Breast epithelium (tissue), 4 donors: Measurements from ENCODE around the gene QSER1. TPM values are rescaled to one million over a fixed set of nuclear protein-coding genes. Genes with fewer than 3 reads are reported as not detected.

Experiments used
- DNase-seq, 2 donors: peaks; one replicate each; pipeline ENCODE4 v3.0.0-alpha.2; 2019; ENCODE audit warnings: low spot score in 2 of 2
- H3K27ac ChIP-seq, 2 donors: fragments of 200-600 bp; sonication (generic) in 1 of 2; one replicate each; pipeline ENCODE4 v1.5.1; 2016 to 2019; ENCODE audit warnings: mild to moderate bottlenecking in 1 of 2
- H3K27me3 ChIP-seq, 2 donors: fragments of 200-600 bp; sonication (generic) in 1 of 2; one replicate each; pipeline versions ENCODE4 v1.5.1 to v1.6.0; 2017 to 2019; ENCODE audit warnings: control low read depth in 1 of 2, mild to moderate bottlenecking in 1 of 2
- H3K36me3 ChIP-seq: fragments of 200-600 bp; one replicate; pipeline ENCODE4 v1.5.1; 2019
- H3K4me1 ChIP-seq, 2 donors: fragments of 200-600 bp; sonication (generic); one replicate each; pipeline ENCODE4 v1.5.1; 2016 to 2019; ENCODE audit warnings: control low read depth in 1 of 2
- H3K4me3 ChIP-seq, 3 donors: fragments of 200-600 bp; sonication (generic); 1 replicate in 2 of 3; 2 replicates in 1 of 3; pipeline ENCODE4 v1.5.1; 2016 to 2019; ENCODE audit warnings: mild to moderate bottlenecking in 3 of 3, moderate library complexity in 2 of 3
- H3K9me3 ChIP-seq, 2 donors: fragments of 200-600 bp; sonication (generic) in 1 of 2; one replicate each; pipeline ENCODE4 v1.5.1; 2016 to 2019; ENCODE audit warnings: control low read depth in 1 of 2
- POLR2A ChIP-seq: fragments of 450-650 bp; IDR thresholded peaks from one replicate; pipeline ENCODE4 v1.6.1; 2016; ENCODE audit warnings: antibody characterized with exemption, mild to moderate bottlenecking, moderate library complexity
- POLR2AphosphoS5 ChIP-seq, 3 donors: sonication (generic); formaldehyde crosslinking; IDR thresholded peaks; one replicate each; pipeline ENCODE4 v1.6.1; 2017; ENCODE audit warnings: antibody characterized with exemption in 3 of 3
- intact Hi-C: fragments of 100-400 bp; cut with DNase I; formaldehyde crosslinking; loops from one replicate; pipeline ENCODE4 v1.15.1; 2023; ENCODE audit warnings: low total_unique reads
- total RNA-seq, 3 donors: library from RNA; depleted of rRNA; stranded (reverse); fragments of >200 nt; gene quantifications; one replicate each; pipeline ENCODE4 v1.1.0, GENCODE V29; 2016
- TF ChIP-seq, protein P1 (sequence below), 3 donors: fragments of 450-650 bp; IDR thresholded peaks; one replicate each; pipeline ENCODE4 v1.5.1; 2016 to 2017; ENCODE audit warnings: antibody characterized with exemption in 3 of 3, mild to moderate bottlenecking in 3 of 3, moderate library complexity in 3 of 3

QSER1 gene
- total RNA-seq, 3 donors from 2014 or later: 34.4 to 55.3 (median 40.6) TPM

DNA sequence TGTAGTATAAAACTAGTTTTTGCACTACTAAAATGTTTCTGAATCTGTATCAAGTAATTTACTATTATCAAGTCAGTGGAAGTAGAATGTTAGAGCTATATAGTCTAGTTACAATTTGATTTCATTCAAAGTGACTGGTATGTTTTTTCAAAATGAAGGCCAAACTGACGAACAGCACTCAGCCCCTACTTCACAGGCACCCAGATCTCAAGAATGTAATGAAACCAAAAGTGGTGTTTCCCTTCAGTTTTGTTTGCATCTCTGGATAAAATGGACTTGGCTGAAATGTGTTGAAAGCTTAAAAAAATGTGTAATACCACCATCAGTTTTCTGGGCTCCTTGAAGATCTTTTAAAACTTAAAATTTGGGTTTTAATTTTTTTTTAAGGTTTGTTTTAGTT is 46.4 kb downstream of the QSER1 start:
- TF ChIP-seq POLR2A (no peak), POLR2AphosphoS5 (IDR thresholded peaks at IDR 0.05) (no peak)
- TF ChIP-seq, protein P1, sequence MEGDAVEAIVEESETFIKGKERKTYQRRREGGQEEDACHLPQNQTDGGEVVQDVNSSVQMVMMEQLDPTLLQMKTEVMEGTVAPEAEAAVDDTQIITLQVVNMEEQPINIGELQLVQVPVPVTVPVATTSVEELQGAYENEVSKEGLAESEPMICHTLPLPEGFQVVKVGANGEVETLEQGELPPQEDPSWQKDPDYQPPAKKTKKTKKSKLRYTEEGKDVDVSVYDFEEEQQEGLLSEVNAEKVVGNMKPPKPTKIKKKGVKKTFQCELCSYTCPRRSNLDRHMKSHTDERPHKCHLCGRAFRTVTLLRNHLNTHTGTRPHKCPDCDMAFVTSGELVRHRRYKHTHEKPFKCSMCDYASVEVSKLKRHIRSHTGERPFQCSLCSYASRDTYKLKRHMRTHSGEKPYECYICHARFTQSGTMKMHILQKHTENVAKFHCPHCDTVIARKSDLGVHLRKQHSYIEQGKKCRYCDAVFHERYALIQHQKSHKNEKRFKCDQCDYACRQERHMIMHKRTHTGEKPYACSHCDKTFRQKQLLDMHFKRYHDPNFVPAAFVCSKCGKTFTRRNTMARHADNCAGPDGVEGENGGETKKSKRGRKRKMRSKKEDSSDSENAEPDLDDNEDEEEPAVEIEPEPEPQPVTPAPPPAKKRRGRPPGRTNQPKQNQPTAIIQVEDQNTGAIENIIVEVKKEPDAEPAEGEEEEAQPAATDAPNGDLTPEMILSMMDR (IDR thresholded peaks at IDR 0.05): no peak
- H3K27me3 ChIP-seq: no peaks in the 10 kb centered on the region
- no peaks in the 10 kb centered on the region for H3K4me1 ChIP-seq
- H3K4me3 ChIP-seq: no peak overlapping the region
- H3K36me3 ChIP-seq: no peaks in the 10 kb centered on the region
- no peak overlapping the region for H3K27ac ChIP-seq
- intact Hi-C loops: no loop called here
- no peak for DNase-seq
- H3K9me3 ChIP-seq: no peaks in the 10 kb centered on the region

DNA sequence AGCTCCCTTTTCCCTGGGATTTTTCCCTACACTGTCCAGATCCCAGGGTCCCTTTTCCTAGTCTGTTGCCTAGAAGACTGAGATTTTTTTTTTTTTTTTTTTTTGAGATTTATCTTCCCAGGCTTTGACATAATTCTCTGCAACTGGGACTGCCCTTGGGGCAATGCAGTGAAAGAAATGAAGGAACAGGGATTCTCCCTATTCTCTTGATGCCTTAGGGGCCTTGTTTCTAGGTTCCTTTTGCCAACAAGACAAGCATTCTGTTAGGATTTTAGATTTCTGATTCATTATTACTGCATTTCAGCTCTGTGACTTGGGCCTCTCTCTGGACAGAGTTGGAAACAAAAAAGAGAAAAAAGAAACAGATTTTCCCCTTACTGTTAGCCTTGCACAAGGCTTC is 47.3 kb downstream of the QSER1 start:
- TF ChIP-seq POLR2A (no peak), POLR2AphosphoS5 (IDR thresholded peaks at IDR 0.05) (no peak)
- TF ChIP-seq, protein P1 (IDR thresholded peaks at IDR 0.05): no peak
- Histone ChIP-seq H3K4me1 (no peaks in the 10 kb centered on the region), H3K27ac (no peak overlapping the region), H3K4me3 (no peak overlapping the region), H3K27me3 (no peaks in the 10 kb centered on the region), H3K36me3 (no peaks in the 10 kb centered on the region), H3K9me3 (no peaks in the 10 kb centered on the region)
- intact Hi-C loops: no loop called here
- no peak for DNase-seq

DNA sequence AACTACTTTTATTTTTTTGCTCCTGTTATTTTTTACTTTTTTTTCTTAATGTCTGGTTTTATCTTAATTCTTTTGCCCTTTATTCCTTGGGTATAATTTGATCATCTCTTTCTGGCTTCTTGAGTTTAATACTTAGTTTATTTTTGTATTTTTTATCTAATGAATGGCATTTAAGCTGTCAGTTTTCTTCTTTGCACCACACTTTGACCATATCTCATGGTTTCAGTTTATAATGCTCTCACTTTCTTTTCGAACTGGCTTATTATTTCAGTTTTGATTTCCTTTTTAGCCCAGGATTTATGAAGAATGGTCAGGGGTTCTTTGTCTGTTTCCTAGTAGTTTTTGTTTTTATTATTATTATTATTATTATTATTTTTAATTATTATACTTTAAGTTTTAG is 48.3 kb downstream of the QSER1 start:
- H3K9me3 ChIP-seq: no peaks in the 10 kb centered on the region
- H3K4me1 ChIP-seq: no peaks in the 10 kb centered on the region
- intact Hi-C loops: no loop called here
- no peaks in the 10 kb centered on the region for H3K36me3 ChIP-seq
- DNase-seq: no peak
- no peak overlapping the region for H3K4me3 ChIP-seq
- no peaks in the 10 kb centered on the region for H3K27me3 ChIP-seq
- no peak for TF ChIP-seq POLR2AphosphoS5 (IDR thresholded peaks at IDR 0.05)
- TF ChIP-seq POLR2A: no peak
- H3K27ac ChIP-seq: no peak overlapping the region

DNA sequence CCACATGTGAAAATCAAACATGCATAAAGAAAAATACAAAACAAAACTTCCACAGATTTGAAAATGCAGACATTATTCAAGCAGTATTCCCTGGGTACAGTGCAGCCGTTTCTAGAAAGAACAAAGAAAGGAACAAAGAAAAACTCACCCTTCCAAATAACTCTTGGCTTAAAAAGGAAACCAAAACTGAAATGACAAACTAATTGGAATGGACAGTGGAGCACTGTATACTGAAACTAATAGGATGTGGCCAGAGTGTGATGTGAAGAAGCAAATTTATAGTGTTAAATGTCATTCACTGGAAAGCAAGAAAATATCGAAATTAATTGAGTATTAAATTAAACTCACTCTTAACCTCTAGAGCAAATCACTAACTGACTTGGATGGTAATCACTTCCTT is 55.4 kb downstream of the QSER1 start:
- intact Hi-C loops: no loop called here
- TF ChIP-seq POLR2A: no peak
- no peak for TF ChIP-seq POLR2AphosphoS5 (IDR thresholded peaks at IDR 0.05)
- TF ChIP-seq, protein P1 (IDR thresholded peaks at IDR 0.05): no peak
- Histone ChIP-seq H3K27me3 (no peaks in the 10 kb centered on the region), H3K36me3 (no peaks in the 10 kb centered on the region), H3K4me3 (no peak overlapping the region), H3K4me1 (no peaks in the 10 kb centered on the region), H3K27ac (no peak overlapping the region), H3K9me3 (no peaks in the 10 kb centered on the region)
- no peak for DNase-seq

DNA sequence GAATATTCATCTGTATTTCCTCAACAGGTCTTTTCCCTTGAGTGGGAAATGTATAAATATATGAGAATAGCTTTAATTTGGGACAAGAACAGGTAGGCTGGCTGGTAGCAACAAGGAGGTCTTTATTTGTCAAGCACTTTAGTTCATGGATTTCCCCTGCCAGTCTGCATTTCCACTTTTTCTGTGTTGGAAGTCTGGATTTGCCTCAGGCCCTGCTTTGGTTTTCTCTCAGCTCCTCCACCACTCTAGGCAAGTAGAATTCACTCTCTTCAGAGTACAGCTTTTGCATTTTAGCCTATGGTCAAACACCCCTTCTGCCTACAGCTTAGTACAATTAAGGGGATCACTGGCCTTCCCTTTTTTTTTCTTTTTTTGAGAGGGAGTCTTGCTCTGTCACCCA is 57.1 kb downstream of the QSER1 start:
- Histone ChIP-seq H3K9me3 (no peaks in the 10 kb centered on the region), H3K27ac (no peak overlapping the region), H3K4me1 (no peaks in the 10 kb centered on the region), H3K27me3 (no peaks in the 10 kb centered on the region), H3K4me3 (no peak overlapping the region), H3K36me3 (peaks cover 4% of the 10 kb centered on the region)
- no peak for DNase-seq
- TF ChIP-seq POLR2A: no peak
- TF ChIP-seq POLR2AphosphoS5 (IDR thresholded peaks at IDR 0.05): no peak
- TF ChIP-seq, protein P1 (IDR thresholded peaks at IDR 0.05): no peak
- intact Hi-C loops: no loop called here

DNA sequence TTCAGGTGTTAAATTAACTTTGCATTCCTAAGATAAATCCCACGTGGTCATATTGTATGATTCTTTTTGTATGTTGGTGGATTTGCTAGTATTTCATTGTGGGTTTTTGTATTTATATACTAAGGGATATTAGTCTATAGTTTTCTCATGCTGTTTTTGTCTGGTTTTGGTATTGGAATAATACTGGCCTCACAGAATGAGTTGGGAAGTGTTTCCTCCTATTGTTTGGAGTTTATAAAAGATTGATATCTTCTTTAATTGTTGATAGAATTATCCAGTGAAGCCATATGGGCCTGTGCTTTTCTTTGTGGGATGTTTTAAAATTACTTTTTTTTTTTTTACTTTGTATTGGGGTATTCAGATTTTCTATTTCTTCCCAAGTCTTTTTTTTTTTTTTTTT is 59.8 kb downstream of the QSER1 start:
- TF ChIP-seq POLR2AphosphoS5 (IDR thresholded peaks at IDR 0.05) (no peak), POLR2A (no peak)
- Histone ChIP-seq H3K9me3 (no peaks in the 10 kb centered on the region), H3K4me1 (no peaks in the 10 kb centered on the region), H3K27me3 (no peaks in the 10 kb centered on the region), H3K27ac (no peak overlapping the region), H3K4me3 (no peak overlapping the region), H3K36me3 (peaks cover 4% of the 10 kb centered on the region)
- no peak for DNase-seq
- intact Hi-C loops: no loop called here
